ENCODE results near the gene PARN.

DNA sequence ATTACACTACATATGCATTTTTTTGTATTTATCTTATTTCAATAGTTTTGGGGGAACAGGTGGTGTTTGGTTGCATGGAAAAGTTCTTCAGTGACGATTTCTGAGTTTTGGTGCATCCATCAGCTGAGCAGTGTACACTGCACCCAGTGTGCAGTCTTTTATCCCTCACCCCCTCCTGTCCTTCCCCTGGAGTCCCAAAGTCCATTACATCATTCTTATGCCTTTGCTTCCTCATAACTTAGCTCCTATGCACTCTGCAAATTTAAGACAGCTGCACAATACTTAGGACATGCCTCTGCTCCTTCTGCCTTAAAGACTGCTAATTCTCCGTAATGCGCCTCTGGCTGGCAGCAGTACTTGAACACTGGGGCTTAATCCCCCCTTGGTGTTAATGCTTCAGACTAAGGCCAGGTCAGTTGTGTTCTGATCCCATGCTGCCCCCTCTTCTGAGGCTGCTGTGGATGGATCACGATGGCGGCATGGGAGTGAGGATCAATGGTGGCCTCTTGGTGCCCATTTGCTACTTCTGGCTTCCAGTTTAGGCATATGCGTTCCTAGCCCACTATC lies 146.2 kb downstream of the PARN start:
- TF ChIP-seq POLR2A (IDR thresholded peaks at IDR 0.05), result no peak
- no peak for TF ChIP-seq CTCF (IDR thresholded peaks at IDR 0.05)

Measured in right lobe of liver (tissue), 4 donors.